ENCODE results near the gene COMMD9. TPM values are rescaled to one million over a fixed set of nuclear protein-coding genes. Genes with fewer than 3 reads are reported as not detected.
"Not testable (repeated sequence)": the region's sequence is repeated elsewhere in the genome, so short reads cannot be mapped to it uniquely, and the experiment has no call there.

The COMMD9 gene
- total RNA-seq (10 to 100 TPM; 50.1 to 96.6 TPM), polyA plus RNA-seq (ENCODE audit: insufficient read length in 2 of 2) (100 to 1,000 TPM; 146 to 152 TPM)
- long read RNA-seq, donor 1, transcript COMMD9-201 (6 exons, 2,954 nt) = major isoform, 30 of 35 reads
- long read RNA-seq, donor 1, partial matches to known transcripts = 0 of 35 reads
- long read RNA-seq, donor 1, other reads (novel, unspliced or antisense) = 0 of 35 reads
- long read RNA-seq, donor 2, transcript COMMD9-201 (6 exons, 2,954 nt) = major isoform, 22 of 25 reads
- long read RNA-seq, donor 2, partial matches to known transcripts = 0 of 25 reads
- long read RNA-seq, donor 2, other reads (novel, unspliced or antisense) = 0 of 25 reads
- long read RNA-seq, donor 3, transcript COMMD9-201 (6 exons, 2,954 nt) = major isoform, 13 of 13 reads
- long read RNA-seq, donor 3, partial matches to known transcripts = 0 of 13 reads
- long read RNA-seq, donor 3, other reads (novel, unspliced or antisense) = 0 of 13 reads
- long read RNA-seq, donor 4, transcript COMMD9-204 (3 exons, 609 nt) = minor isoform, 5 of 26 reads
- long read RNA-seq, donor 4, transcript COMMD9-201 (6 exons, 2,954 nt) = major isoform, 18 of 26 reads
- long read RNA-seq, donor 4, partial matches to known transcripts = 0 of 26 reads
- long read RNA-seq, donor 4, other reads (novel, unspliced or antisense) = 0 of 26 reads

DNA sequence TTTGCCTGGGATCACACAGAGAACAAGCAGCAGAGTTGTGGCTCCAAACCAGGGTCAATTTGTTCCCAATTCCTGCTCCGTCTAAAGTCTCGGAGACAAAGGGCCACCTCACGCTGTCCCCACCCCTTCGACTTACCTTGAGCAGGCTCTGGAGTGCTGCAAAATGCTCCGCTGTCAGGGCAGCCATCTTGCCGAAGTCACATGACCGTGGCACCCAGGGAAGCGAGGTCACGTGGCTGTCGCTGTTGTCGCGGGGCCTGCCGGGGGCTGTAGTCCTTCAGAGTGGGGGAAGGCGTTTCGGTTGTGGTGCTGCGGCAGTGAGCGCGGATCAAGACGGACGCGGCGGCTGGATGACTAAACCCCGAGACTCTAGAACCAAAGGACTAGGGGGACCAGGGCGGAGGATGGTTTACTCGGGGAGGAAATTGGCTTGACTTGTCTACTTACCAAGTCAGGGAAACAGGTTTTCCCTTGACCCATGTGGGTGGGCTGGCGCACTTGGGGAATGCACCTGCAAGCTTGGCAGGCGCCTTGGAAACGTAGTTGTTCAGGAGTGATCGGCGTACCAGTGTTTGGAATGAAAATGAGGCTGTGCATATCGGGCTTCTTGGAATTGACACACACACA, at the start of gene COMMD9:
COMMD9 (minus strand) TSS at position 199 of the 627 bp plus-strand sequence; CDS start at position 187, 12 bp downstream.
- Histone ChIP-seq H3K9me3 (ENCODE audit: control insufficient read depth, insufficient read depth, low read length) (no peaks in the 10 kb centered on the region), H3K36me3 (ENCODE audit: control insufficient read depth, insufficient read depth, low read length) (no peaks in the 10 kb centered on the region), H3K27me3 (ENCODE audit: control insufficient read depth, insufficient read depth, low read length) (no peaks in the 10 kb centered on the region), H3K27ac (ENCODE audit: low read depth, low read length) (no peak within 1 kb of the TSS), H3K4me1 (ENCODE audit: control insufficient read depth, insufficient read depth, low read length) (peaks cover 6% of the 10 kb centered on the region), H3K4me3 (ENCODE audit: low read depth, low read length) (peak within 1 kb of the TSS; percentile 70)
- DNase-seq (ENCODE audit: low read depth in 4 of 6, low spot score in 6 of 6) = peak; percentile 82 to 99 (median 90)
- 0% methylated on average over 26 of the region's 31 CpGs for WGBS (ENCODE audit: insufficient coverage)

DNA sequence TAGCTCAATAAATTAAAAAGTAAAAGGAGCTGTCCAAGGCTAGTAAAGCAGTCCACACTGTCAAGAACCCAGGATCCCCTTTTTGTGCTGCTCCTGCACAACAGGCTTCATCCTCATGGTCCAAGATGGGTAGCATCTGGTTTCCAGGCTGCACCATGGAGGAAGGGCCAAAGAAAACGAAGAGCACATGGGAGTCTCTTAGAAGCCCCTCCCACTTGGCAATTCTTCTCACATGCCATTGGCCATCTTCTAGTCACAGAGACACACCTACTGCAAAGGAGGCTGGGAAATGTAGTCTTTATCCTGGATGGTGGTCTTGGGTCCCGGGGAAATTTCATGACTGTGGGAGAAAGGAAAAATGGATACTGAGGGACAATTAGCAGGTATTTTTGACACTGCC, 44.7 kb upstream of the COMMD9 start:
- Histone ChIP-seq H3K27me3 (ENCODE audit: control insufficient read depth, insufficient read depth, low read length) (no peaks in the 10 kb centered on the region), H3K4me3 (ENCODE audit: low read depth, low read length) (no peak overlapping the region), H3K9me3 (ENCODE audit: control insufficient read depth, insufficient read depth, low read length) (no peaks in the 10 kb centered on the region), H3K4me1 (ENCODE audit: control insufficient read depth, insufficient read depth, low read length) (no peaks in the 10 kb centered on the region), H3K27ac (ENCODE audit: low read depth, low read length) (no peak overlapping the region), H3K36me3 (ENCODE audit: control insufficient read depth, insufficient read depth, low read length) (no peaks in the 10 kb centered on the region)
- 33% methylated on average over 1 of the region's 2 CpGs for WGBS (ENCODE audit: insufficient coverage)
- DNase-seq (ENCODE audit: low read depth in 4 of 6, low spot score in 6 of 6) = peak in 1 of 6 donors; percentile 24

DNA sequence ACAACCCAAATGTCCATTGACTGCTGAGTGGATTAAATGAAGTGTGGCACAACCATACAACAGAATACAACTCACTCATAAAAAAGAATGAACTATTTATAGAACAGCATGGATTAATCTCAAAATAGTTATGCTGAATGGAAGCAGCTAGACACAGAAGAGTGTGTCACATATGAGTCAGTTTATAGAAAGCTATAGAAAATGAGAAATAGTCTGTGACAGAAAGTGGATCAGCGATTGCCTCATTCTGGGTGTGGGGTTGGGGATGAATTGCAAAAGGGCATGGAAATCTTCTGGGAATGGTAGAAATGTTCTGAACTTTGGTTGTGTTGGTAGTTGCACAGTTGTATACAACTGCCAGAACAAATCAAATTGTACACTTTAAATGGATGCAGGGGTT, 44.2 kb upstream of the COMMD9 start:
- Histone ChIP-seq H3K4me1 (ENCODE audit: control insufficient read depth, insufficient read depth, low read length) (no peaks in the 10 kb centered on the region), H3K27ac (ENCODE audit: low read depth, low read length) (no peak overlapping the region), H3K9me3 (ENCODE audit: control insufficient read depth, insufficient read depth, low read length) (no peaks in the 10 kb centered on the region), H3K36me3 (ENCODE audit: control insufficient read depth, insufficient read depth, low read length) (no peaks in the 10 kb centered on the region), H3K4me3 (ENCODE audit: low read depth, low read length) (no peak overlapping the region), H3K27me3 (ENCODE audit: control insufficient read depth, insufficient read depth, low read length) (no peaks in the 10 kb centered on the region)
- 88% methylated on average over 1 of the region's 1 CpG for WGBS (ENCODE audit: insufficient coverage)
- DNase-seq (ENCODE audit: low read depth in 4 of 6, low spot score in 6 of 6) = no peak

DNA sequence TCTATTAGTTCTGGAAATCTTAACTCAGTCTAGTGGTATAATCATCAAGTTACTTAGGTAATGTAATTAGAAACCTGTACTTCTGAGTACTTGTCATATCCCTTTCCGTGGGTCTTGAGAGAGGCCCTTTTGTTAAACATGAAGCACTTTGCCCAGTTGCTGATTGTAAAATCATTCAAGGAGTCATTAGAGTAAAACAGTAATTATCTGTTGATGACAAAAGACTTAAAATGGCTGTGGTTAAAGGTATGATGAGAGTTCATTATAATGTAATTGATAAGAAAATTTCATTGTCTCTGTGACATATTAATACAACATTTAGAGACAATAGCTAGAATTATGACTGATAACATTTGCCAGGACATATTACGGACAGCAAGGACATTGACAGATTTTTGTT, 41.2 kb upstream of the COMMD9 start:
- Histone ChIP-seq H3K4me1 (ENCODE audit: control insufficient read depth, insufficient read depth, low read length) (no peaks in the 10 kb centered on the region), H3K36me3 (ENCODE audit: control insufficient read depth, insufficient read depth, low read length) (no peaks in the 10 kb centered on the region), H3K4me3 (ENCODE audit: low read depth, low read length) (no peak overlapping the region), H3K27ac (ENCODE audit: low read depth, low read length) (no peak overlapping the region), H3K27me3 (ENCODE audit: control insufficient read depth, insufficient read depth, low read length) (no peaks in the 10 kb centered on the region), H3K9me3 (ENCODE audit: control insufficient read depth, insufficient read depth, low read length) (no peaks in the 10 kb centered on the region)
- DNase-seq (ENCODE audit: low read depth in 4 of 6, low spot score in 6 of 6) = no peak
- 83% methylated on average over 1 of the region's 2 CpGs for WGBS (ENCODE audit: insufficient coverage)

DNA sequence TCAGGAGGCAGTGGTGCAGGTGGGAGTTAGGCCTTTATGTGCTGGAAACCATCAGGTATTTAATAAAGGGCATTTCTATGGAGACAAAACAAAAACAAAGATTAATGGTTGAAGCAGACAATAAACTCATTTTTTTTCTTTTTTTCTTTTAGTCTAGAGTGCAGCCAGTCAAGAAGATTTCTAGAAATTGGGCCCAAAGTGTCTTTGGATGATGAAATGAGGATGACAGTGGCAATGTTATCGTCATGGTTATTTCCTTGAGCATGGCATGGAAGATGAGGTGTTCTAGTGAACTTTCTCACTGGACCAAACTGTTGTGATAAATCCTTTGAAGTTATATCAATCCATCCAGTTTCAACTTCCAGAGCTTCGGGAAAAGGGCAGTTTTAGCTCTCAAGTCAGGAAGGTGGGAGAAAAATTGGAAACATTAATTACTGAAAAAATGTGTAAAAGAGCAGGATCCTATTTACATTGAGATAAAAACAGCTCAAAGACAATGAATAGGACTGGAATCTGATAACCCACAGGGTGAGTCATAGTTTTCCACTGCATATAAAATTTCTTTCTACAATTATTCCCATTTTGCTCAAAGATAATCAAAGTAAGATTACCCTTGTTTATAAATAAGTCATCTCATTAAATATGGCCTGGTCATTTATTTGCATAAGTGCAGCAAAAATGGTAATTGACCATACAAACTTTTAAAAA, 39.9 kb upstream of the COMMD9 start:
- Histone ChIP-seq H3K27ac (ENCODE audit: low read depth, low read length) (no peak overlapping the region), H3K4me3 (ENCODE audit: low read depth, low read length) (no peak overlapping the region), H3K9me3 (ENCODE audit: control insufficient read depth, insufficient read depth, low read length) (no peaks in the 10 kb centered on the region), H3K36me3 (ENCODE audit: control insufficient read depth, insufficient read depth, low read length) (no peaks in the 10 kb centered on the region), H3K4me1 (ENCODE audit: control insufficient read depth, insufficient read depth, low read length) (no peaks in the 10 kb centered on the region), H3K27me3 (ENCODE audit: control insufficient read depth, insufficient read depth, low read length) (no peaks in the 10 kb centered on the region)
- WGBS (ENCODE audit: insufficient coverage) = 78% methylated on average over 1 of the region's 2 CpGs
- DNase-seq (ENCODE audit: low read depth in 4 of 6, low spot score in 6 of 6) = no peak

DNA sequence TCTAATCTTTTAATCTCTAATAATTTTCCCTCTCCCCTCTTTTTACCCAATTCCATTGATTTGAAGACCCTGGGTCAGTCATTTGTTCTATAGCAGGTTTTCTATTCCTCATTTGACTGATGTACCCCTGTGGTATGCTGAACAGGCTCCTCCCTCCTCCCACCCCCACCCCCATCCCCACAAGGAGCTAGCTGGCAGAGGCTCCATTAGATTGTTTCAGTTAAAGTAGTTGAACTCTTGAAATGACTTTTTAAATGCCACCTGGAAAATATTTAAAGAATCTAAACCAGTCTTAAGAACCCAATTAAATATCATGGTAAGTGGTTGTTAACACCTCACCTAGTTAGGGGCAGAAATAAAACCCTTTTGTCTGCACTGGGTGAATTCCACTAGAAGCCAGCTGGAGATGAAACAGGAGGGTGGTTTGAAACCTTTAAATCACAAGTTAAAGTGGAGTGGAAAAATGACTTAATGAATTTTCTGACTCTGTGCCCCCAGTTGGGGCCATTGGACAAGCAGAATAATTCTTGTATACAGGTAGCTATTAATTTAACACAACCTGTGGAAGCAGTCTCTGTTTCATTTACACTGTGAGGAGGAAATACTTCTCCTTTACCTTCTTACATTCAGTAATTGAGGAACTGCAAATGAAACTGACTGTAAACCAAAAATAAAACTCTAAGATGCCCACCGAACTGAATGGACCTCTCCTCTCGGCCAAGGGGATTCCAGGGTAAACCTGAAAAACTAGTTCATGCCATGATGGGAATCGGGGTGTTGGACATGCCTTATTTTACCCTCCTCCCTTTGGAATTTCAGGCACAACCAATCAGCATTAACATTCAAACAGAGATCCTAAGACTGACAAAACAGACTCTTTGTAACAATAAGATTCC, 37.5 kb upstream of the COMMD9 start:
- no peaks in the 10 kb centered on the region for H3K27me3 ChIP-seq (ENCODE audit: control insufficient read depth, insufficient read depth, low read length)
- 84% methylated on average over 3 of the region's 3 CpGs for WGBS (ENCODE audit: insufficient coverage)
- H3K4me1 ChIP-seq (ENCODE audit: control insufficient read depth, insufficient read depth, low read length) = no peaks in the 10 kb centered on the region
- no peak overlapping the region for H3K4me3 ChIP-seq (ENCODE audit: low read depth, low read length)
- H3K36me3 ChIP-seq (ENCODE audit: control insufficient read depth, insufficient read depth, low read length) = no peaks in the 10 kb centered on the region
- DNase-seq (ENCODE audit: low read depth in 4 of 6, low spot score in 6 of 6) = no peak
- no peak overlapping the region for H3K27ac ChIP-seq (ENCODE audit: low read depth, low read length)
- H3K9me3 ChIP-seq (ENCODE audit: control insufficient read depth, insufficient read depth, low read length) = no peaks in the 10 kb centered on the region

DNA sequence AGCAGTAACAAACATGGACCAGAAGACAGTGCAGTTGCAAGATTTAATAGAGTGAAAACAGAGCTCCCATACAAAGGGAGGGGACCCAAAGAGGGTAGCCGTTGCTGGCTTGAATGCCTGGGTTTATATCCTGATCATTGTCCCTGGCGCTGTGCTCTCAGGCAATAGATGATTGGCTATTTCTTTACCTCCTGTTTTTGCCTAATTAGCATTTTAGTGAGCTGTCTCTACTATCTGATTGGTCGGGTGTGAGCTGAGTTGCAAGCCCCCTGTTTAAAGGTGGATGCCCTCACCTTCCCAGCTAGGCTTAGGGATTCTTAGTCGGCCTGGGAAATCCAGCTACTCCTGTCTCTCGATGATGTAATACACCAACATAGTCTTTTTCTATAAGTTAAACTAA, 36.2 kb upstream of the COMMD9 start:
- H3K27me3 ChIP-seq (ENCODE audit: control insufficient read depth, insufficient read depth, low read length); DNase-seq (ENCODE audit: low read depth in 4 of 6, low spot score in 6 of 6); H3K4me3 ChIP-seq (ENCODE audit: low read depth, low read length); H3K36me3 ChIP-seq (ENCODE audit: control insufficient read depth, insufficient read depth, low read length); H3K4me1 ChIP-seq (ENCODE audit: control insufficient read depth, insufficient read depth, low read length); H3K27ac ChIP-seq (ENCODE audit: low read depth, low read length); H3K9me3 ChIP-seq (ENCODE audit: control insufficient read depth, insufficient read depth, low read length): not testable (repeated sequence)
- 100% methylated on average over 1 of the region's 5 CpGs for WGBS (ENCODE audit: insufficient coverage)

DNA sequence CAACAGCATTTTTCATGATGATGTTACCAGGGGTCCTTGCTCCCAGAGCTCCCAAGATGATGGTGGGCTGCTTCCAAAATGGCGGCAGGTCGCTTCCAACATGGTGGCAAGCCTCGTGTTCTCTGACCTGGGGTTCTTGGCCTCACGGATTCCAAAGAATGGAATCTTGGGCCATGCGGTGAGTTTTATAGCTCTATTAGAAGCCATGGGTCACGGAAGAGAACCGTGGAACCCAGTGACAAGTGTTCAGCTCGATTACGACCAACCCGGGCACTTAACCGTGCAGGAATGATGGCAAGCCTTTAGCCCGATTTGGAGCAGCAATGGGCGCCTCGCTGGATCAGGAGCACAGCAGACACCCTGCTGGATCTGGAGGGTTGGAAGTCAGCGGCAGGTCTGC, 35.7 kb upstream of the COMMD9 start:
- not testable (repeated sequence) for H3K27ac ChIP-seq (ENCODE audit: low read depth, low read length); H3K4me3 ChIP-seq (ENCODE audit: low read depth, low read length); H3K4me1 ChIP-seq (ENCODE audit: control insufficient read depth, insufficient read depth, low read length); DNase-seq (ENCODE audit: low read depth in 4 of 6, low spot score in 6 of 6); H3K9me3 ChIP-seq (ENCODE audit: control insufficient read depth, insufficient read depth, low read length); H3K27me3 ChIP-seq (ENCODE audit: control insufficient read depth, insufficient read depth, low read length); H3K36me3 ChIP-seq (ENCODE audit: control insufficient read depth, insufficient read depth, low read length)
- WGBS (ENCODE audit: insufficient coverage) = 97% methylated on average over 15 of the region's 15 CpGs

DNA sequence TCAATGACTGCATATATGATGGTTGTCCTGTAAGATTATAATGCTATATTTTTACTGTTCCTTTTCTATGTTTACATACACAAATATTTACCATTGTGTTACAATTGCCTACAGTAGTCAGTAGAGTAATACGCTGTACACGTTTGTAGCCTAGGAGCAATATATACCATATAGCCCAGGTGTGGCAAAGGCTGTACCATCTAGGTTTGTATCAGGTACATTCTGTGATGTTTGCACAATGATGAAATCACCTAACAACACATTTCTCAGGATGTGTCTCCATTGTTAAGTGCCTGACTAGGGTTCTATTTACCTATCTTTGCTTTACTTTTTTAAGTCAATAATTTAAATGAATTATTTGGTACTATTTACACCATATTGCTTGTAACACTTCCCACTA, 28.8 kb upstream of the COMMD9 start:
- Histone ChIP-seq H3K27me3 (ENCODE audit: control insufficient read depth, insufficient read depth, low read length) (no peaks in the 10 kb centered on the region), H3K9me3 (ENCODE audit: control insufficient read depth, insufficient read depth, low read length) (no peaks in the 10 kb centered on the region), H3K4me1 (ENCODE audit: control insufficient read depth, insufficient read depth, low read length) (no peaks in the 10 kb centered on the region), H3K27ac (ENCODE audit: low read depth, low read length) (no peak overlapping the region), H3K4me3 (ENCODE audit: low read depth, low read length) (no peak overlapping the region), H3K36me3 (ENCODE audit: control insufficient read depth, insufficient read depth, low read length) (no peaks in the 10 kb centered on the region)
- WGBS (ENCODE audit: insufficient coverage) = no CpG with 5 or more reads among the region's 2 CpGs
- no peak for DNase-seq (ENCODE audit: low read depth in 4 of 6, low spot score in 6 of 6)
